ENCODE measurements around the gene RAB35.

The RAB35 gene

GRCh38 chr12:120132054-120132836, 15.7 kb upstream of the RAB35 start:
- DNase-seq: no peak

GRCh38 chr12:120131116-120131515, 14.6 kb upstream of the RAB35 start:
- DNase-seq: no peak

- no peak for DNase-seq
Measured at GRCh38 chr12:120130011-120130410, 13.5 kb upstream of the RAB35 start.

DNA sequence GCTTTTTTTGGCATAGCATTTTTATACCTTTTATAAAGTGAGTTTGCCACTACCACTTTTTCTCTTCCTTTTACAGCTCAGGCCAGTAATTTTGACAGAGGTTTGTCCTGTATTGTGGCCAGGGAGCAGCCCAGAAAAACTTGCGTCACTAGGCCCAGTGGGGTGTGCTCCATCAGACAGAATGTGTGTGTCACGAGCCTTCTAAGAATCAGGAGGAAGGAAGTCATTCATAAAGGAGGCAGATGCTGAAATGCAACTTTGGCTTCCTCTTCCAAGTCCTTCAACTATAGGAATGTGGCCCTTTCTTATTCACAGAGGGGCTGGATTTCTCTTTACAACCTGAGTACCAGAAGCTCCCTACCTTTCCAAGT, 10.1 kb upstream of the RAB35 start:
- DNase-seq: no peak

DNA sequence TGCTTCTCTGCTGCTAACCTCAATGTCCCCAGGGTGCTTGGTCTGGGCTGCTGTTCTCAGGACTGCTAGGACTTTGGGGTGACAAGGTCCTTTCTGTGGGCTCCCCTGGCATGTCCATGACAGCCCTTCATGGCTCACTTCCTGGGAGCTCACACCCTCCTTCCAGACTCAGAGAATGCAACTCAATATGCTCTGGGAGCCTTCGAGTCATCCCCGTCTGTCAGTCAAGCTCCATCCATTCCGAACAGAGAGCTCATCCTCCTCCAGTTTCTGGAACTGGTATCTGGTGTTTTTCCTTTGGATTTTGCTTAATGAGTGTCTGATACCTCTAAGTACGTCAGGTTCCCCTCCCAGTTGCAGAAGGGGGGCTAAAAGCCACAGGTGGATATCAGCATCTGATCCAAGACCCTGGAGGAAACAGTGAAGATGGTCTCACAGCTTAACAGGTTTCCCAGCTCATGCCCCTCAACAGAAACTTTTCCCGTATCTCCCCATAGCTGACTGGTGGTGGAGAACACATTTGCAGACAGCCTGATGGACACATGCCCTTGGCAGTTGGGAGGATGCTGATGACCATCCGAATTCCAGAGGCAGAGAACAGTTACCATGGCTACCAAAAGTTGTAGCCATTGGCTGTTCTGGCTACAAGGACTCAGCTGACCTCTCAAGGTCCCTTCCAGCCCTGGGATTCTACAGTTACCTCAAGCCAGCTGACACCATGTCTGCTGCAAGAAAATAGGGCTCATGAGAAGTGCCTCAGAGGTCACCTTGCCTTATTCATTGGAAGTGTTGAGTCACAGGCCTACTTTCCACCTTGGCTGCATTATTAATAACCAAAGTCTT, 9.5 kb upstream of the RAB35 start:
- no peak for DNase-seq

GRCh38 chr12:120125029-120125428, 8.5 kb upstream of the RAB35 start:
- no peak for DNase-seq

DNA sequence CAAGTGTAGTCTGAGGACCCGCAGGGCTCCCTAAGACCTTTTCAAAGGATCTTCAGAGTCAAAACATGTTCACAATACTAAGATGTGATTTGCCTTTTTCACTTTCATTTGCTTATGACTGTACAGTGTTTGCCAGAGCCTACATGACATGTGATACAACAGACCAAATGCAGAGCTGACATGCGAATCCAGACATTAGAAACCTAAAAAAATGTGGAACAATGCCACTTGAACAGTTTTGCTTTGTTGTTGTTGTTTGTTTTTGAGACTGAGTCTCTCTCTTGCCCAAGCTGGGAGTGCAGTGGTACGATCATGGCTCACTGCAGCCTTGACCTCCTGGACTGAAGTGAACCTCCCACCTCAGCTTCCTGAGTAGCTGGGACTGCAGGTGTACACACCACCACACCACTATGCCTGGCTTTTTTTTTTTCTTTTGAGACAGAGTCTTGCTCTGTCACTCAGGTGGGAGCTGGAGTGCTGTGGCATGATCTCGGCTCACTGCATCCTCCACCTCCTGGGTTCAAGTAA, 5.3 kb upstream of the RAB35 start:
- DNase-seq: no peak

GRCh38 chr12:120121343-120121742, 4.8 kb upstream of the RAB35 start:
- no peak for DNase-seq

DNA sequence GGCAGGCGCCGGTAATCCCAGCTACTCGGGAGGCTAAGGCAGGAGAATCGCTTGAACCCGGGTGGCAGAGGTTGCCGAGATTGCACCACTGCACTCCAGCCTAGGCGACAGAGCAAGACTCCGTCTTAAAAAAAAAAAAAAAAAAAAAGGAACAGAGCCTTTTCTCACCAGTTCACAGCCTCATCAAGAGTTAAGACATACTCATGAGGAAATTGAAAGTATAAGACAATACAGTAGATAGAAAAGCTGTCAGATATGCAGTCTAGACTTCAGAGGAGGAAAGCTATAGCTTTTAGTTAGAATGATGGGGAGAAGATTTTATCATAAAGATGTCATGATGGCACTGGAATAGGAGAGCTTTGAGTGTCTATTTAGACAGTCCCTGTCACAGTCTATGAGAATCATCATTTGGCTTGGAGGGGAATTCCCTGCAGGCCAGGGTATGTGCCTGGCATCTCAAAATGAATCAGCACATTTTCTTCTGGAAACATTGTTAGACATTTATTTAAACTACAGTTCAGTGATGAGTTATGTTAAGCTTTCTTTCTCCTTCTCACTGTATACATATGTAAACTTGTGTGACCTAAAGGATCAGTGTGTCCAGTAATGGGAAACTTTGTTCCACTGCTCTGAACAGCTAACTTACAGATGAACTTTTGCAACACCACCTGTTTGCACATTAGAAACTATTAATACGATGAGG, 2.9 kb upstream of the RAB35 start:
- DNase-seq: no peak

DNA sequence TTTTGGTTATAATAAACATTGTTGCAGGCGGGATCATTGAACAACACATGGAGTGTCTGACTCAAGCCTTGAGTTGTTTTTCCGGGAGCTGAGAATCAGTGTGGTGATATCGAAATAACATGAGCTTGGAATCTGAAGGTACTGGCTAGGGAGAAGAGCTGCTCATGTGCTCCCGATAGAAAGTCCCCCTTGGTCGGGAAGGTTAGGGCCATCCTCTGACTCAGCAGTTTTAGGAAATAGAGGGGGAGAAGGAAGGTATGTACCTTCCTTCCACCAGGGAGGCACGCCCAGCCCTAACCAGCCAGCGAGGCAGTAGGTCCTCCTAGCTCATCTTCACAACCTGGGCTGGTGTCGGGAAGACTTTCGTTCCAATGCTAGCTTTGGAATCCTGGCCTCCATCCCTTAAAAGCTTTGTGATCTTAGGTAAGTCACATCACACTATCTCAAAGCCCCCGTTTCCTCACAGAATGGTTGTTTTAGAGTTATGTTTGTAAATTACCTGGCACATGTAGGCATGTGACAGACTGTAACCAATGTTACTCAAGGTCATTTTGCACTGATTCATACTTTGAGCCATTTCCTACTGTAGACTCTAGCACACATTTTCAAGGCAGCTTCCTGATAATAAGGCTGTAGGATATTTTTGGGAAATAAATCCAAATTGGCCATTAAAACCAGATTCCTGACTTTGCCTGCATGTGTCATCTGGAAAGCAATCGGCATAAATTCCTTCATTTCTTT, 1.9 kb upstream of the RAB35 start:
- DNase-seq: no peak

DNA sequence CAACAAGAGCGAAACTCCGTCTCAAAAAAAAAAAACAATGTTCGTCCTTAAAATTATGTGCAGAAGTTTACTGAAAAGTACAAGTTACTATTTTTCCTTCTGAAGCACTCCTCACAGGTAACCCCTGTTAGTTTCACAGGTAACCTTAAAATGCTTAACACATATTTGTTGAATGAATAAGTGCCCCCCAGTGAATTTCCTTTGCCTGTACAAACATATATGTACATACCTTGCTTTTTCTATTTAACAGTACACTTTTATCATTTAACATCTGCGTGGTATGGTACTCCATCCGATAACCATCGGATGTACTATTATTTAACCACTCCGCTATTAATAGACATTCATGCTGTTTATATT, 1.4 kb upstream of the RAB35 start:
- no peak for DNase-seq

DNA sequence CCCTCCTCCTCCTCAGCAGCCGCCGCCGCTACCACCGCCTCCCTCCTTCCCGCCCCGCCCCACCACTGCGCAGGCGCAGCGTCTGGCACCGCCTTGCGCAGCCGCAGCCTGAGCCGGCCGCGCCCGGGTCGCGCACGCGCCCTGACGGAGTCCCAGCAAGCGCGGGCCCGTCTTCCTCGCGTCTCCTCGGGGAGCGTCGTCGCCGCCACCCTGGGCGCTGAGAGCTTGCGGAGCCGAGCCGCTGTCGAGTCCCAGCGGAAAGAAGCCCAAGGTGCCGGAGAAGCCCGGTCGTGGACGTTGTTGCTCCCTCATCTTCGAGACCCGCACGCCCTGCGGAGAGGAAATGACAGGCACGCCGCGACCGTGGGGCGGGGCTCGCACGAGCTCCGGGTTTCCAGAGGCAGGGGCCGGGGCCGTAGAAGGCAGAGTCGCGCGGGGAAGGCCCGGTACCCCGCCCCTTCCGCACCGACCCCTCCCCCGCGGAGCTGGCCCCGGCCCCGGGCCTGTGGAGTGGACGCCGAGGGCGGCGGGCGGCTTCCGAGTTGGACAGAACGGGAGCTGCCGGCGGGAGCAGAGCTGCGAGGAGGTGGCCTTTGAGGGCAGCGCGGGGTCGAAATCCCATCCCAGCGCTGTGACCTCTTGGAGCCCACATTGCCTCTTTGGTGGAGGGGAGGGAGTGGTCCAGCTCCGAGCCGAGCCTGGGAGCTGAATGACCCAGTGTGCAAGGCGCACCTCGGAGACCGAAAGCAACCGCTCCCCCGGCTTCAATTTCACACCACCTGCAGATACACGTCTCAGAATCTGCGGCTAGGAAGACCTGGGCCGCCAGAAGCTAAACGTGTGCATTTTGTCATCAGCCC, 469 bp upstream of the RAB35 start:
- DNase-seq: peak; percentile 89

DNA sequence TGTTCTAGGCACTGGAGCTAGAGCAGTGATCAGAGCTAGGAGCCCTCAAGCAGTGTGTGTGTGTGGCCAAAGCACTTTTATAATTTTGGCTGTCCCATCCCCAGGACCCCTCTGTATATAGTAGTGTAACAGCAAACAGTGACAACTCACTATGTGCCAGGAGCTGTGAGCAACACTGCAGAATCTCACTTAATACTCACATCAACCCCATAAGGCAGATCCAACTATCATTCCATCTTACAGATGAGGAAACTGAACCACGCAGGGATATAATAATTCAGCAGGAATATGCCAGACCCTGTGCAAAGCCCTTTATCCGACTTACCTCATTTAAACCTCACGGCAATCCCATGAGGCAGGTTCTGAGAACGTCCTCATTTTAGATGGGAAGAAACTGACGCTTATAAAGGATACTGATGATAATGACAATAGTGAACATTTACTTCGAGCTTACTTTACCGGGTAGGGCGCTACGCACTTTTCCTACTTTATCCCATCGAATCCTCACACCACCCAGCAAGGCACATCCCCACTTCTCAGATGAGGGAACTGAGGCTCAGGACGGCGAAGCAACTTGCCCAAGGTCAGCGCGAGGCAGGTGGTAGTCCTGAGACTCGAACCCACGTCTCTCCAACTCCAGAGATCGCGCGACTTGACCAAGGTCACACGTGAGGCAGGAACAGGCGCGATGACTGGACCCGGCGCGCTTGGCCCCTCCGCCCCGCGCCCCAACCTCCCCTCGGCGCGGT, 687 bp downstream of the RAB35 start:
- DNase-seq: peak; percentile 11

DNA sequence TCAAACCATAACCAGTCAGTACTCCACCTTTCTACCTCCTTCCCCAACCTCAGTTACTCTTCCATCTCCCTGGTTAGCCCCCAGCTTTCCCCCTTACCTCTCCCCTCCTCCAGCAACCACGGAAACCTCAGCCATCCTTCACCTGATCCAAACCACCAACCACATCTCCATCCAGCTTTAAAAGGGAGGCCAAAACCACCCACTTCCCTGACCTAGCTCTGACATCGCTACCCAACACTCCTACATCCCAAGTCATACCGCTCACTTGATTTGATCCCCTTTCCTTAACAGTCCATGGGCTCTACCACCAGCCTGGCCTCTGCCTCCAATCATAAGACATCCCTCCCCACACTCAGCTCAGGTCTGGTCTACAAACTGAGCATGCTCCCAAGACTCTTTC, 1.5 kb downstream of the RAB35 start:
- DNase-seq: no peak

GRCh38 chr12:120110550-120111501, 5.7 kb downstream of the RAB35 start:
- no peak for DNase-seq

DNA sequence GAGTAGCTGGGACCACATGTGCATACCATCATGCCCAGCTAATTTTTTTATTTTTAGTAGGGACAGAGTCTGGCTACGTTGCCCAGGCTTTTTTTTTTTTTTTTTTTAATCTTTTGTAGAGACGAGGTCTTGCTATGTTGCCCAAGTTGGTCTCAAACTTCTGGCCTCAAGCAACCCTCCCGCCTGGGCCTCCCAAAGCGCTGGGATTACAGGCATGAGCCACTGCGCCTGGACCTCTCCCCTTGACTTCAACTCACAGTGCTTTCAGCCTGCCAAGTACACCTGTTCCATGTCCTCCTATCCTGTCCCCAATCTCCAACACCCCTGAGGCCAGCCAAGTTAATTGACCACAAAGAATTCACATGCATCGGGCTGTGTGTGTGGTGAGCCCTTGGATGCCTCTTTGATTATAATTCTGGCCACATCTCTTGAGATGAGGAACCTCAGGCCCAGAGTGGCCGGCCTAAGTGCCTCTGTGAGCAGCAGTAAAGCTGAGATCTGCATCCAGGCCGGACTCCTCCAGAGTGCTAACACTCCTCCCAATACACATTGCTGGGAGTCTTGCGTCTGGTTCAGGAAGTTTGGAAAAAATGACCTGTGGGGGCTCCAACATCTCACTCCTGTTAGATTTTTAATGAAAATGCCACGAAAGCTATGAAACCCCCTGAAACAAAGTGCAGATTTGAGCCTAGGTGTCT, 6.8 kb downstream of the RAB35 start:
- DNase-seq: no peak

DNA sequence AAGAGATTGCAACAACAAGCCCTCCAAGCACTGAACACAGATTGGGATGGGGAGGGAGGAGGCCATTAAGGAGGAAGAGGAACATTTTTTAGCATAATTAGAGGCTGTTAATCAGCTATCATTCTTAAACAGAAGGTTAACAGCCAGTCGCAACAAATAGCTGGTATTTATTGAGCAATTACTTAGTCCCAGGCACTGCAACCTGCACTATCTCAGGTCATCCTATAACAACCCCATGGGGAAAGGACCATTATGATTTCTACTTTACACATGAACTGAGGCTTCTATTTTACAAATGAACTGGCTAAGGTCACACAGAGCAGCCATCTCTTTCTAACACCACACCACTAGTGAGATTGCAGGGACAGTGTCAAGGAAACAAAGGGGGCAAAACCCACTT, 10.4 kb downstream of the RAB35 start:
- no peak for DNase-seq

- DNase-seq: no peak
Measured at GRCh38 chr12:120103371-120103770, 13.2 kb downstream of the RAB35 start.

GRCh38 chr12:120103044-120103338, 13.6 kb downstream of the RAB35 start:
- DNase-seq: no peak

Data from NCI-H2171 (cell line).